ENCODE data around the gene ADPRHL1. TPM values are rescaled to one million over a fixed set of nuclear protein-coding genes. Genes with fewer than 3 reads are reported as not detected.

ADPRHL1 gene
- total and polyA plus RNA-seq, 2 donors (not counting 3 experiments of a cell fraction or from before 2014, with no cell fraction given) = 0.52 to 0.97 TPM

- no peaks in the 10 kb centered on the region for H3K79me2 ChIP-seq (ENCODE audit: control insufficient read depth, insufficient read depth, low read length)
- H3K9me1 ChIP-seq (replicated peaks; ENCODE audit: control insufficient read depth, extremely low read depth, insufficient read depth, low read length) = no peaks in the 10 kb centered on the region
- dilution Hi-C loops (cut with MboI; ENCODE audit: extremely low pct_ligation_motif_present, low sequenced_read_pairs) = no loop called here
- no peaks in the 10 kb centered on the region for H3K4me1 ChIP-seq (ENCODE audit: control insufficient read depth, extremely low read depth, insufficient read depth, low read length)
- H3K9me3 ChIP-seq (replicated peaks; ENCODE audit: control insufficient read depth, insufficient read depth, low read length) = no peaks in the 10 kb centered on the region
- ChIA-PET POLR2A (no interaction called here), CTCF (no interaction called here)
- DNase-seq (ENCODE audit: low read depth, low spot score) = no peak
- no peak overlapping the region for H3K4me3 ChIP-seq (replicated peaks in 1 of 3; ENCODE audit: insufficient read depth in 1 of 3, low read depth in 1 of 3, low read length in 3 of 3)
- BruUV-seq (replicated peaks) = no TSS peak
- TF ChIP-seq MAX (IDR thresholded peaks at IDR 0.05; ENCODE audit: insufficient read depth, insufficient read length) (no peak), POLR2A (IDR thresholded peaks at IDR 0.05; ENCODE audit: low read depth, low read length) (no peak), FOS (IDR thresholded peaks at IDR 0.05; ENCODE audit: borderline replicate concordance, insufficient read depth, low read length) (no peak), EZH2 (IDR thresholded peaks at IDR 0.05; ENCODE audit: borderline replicate concordance, low read depth, low read length, severe bottlenecking) (no peak), POLR2AphosphoS5 (IDR thresholded peaks at IDR 0.05; ENCODE audit: insufficient read depth, low read depth, low read length) (no peak), GATA2 (IDR thresholded peaks at IDR 0.05; ENCODE audit: insufficient read depth, insufficient read length, low read depth, low read length) (no peak), CTCF (IDR thresholded peaks at IDR 0.05; ENCODE audit: extremely low read depth in 1 of 2, insufficient read depth in 1 of 2, low read depth in 1 of 2, low read length in 2 of 2) (no peak), JUN (IDR thresholded peaks at IDR 0.05; ENCODE audit: borderline replicate concordance, insufficient read depth, insufficient read length, low read depth) (no peak), MYC (IDR thresholded peaks at IDR 0.05; ENCODE audit: low read depth, low read length) (no peak)
- no peaks in the 10 kb centered on the region for H3K27me3 ChIP-seq (ENCODE audit: control insufficient read depth in 2 of 2, insufficient read depth in 2 of 2, low read length in 2 of 2)
- no peak overlapping the region for H3K4me2 ChIP-seq (ENCODE audit: insufficient read depth, low read length)
- H3K36me3 ChIP-seq (ENCODE audit: control insufficient read depth in 2 of 2, extremely low read depth in 1 of 2, insufficient read depth in 2 of 2, low read length in 2 of 2) = no peaks in the 10 kb centered on the region
- no peaks in the 10 kb centered on the region for H4K20me1 ChIP-seq (replicated peaks; ENCODE audit: control insufficient read depth, extremely low read depth, insufficient read depth, low read length)
- no peak for FAIRE-seq
- H2AFZ ChIP-seq (ENCODE audit: low read depth, low read length) = no peak overlapping the region
- H3K9ac ChIP-seq (replicated peaks; ENCODE audit: extremely low read depth, insufficient read depth, low read length) = no peak overlapping the region
- no peak overlapping the region for H3K27ac ChIP-seq (ENCODE audit: insufficient read depth, low read depth, low read length)
- intact Hi-C loops (cut with micrococcal nuclease) = no loop called here
These were observed 22.1 kb downstream of the ADPRHL1 start for GRCh38 chr13:113431171-113431570.

All from endothelial cell of umbilical vein (primary cell).